Kidney (tissue), 14 donors: ENCODE measurements around the gene NLGN1. TPM values are rescaled to one million over a fixed set of nuclear protein-coding genes. Genes with fewer than 3 reads are reported as not detected.

ENCODE experiments used
- DNase-seq, 5 donors: peaks; one replicate each; pipeline ENCODE4 v3.0.0-alpha.2; 2013 to 2020
- FAIRE-seq: peaks from 2 replicates; lab custom pipeline; 2012; peaks lifted over from hg19 to GRCh38; lab: Jason Lieb, UNC
- H3K27ac ChIP-seq, 2 donors: one replicate each; pipeline ENCODE4 v1.7.0; 2013; ENCODE audit warnings: low read depth in 2 of 2, low read length in 2 of 2, inconsistent platforms in 1 of 2
- H3K27me3 ChIP-seq: one replicate; pipeline ENCODE4 v1.7.1; 2013; ENCODE audit warnings: low read length, inconsistent platforms; ENCODE audit not compliant: control insufficient read depth, insufficient read depth
- H3K36me3 ChIP-seq, 3 donors: one replicate each; pipeline versions ENCODE4 v1.7.0 to v1.7.1; 2013; ENCODE audit warnings: low read length in 3 of 3, control low read depth in 1 of 3, inconsistent platforms in 1 of 3; ENCODE audit not compliant: insufficient read depth in 3 of 3, control insufficient read depth in 2 of 3
- H3K4me1 ChIP-seq, 3 donors: one replicate each; pipeline versions ENCODE4 v1.7.0 to v1.7.1; 2013; ENCODE audit warnings: low read length in 3 of 3, inconsistent platforms in 1 of 3, low read depth in 1 of 3; ENCODE audit not compliant: control insufficient read depth in 2 of 3, insufficient read depth in 2 of 3
- H3K4me3 ChIP-seq, 3 donors: one replicate each; pipeline versions ENCODE4 v1.7.0 to v1.8.1; 2013; ENCODE audit warnings: low read length in 3 of 3, control low read depth in 1 of 3, inconsistent platforms in 1 of 3
- H3K9ac ChIP-seq, 3 donors: one replicate each; pipeline versions ENCODE4 v1.7.0 to v1.7.1; 2013; ENCODE audit warnings: low read length in 3 of 3, control low read depth in 1 of 3, inconsistent platforms in 1 of 3
- H3K9me3 ChIP-seq, 3 donors: one replicate each; pipeline versions ENCODE4 v1.7.0 to v1.7.1; 2013; ENCODE audit warnings: low read length in 3 of 3, control low read depth in 1 of 3, inconsistent platforms in 1 of 3; ENCODE audit not compliant: control insufficient read depth in 2 of 3, insufficient read depth in 1 of 3
- CTCF ChIP-seq: IDR thresholded peaks from 3 replicates; pipeline ENCODE4 v1.5.1; 2012; ENCODE audit warnings: mild to moderate bottlenecking, moderate library complexity, borderline replicate concordance; ENCODE audit not compliant: insufficient read depth; ENCODE audit errors: extremely low read depth
- intact Hi-C: fragments of 100-400 bp; cut with DNase I; formaldehyde crosslinking; loops from one replicate; pipeline ENCODE4 v1.11.1; 2022
- polyA plus RNA-seq: library from polyadenylated mRNA; stranded (reverse); fragments of 350-450 nt; fragmentation: Illumina TruSeq; extraction: RNeasy Lipid Tissue Mini Kit (QIAGEN cat#74804); gene quantifications from one replicate; pipeline ENCODE4 v1.2.3, GENCODE V29; 2014; ENCODE audit warnings: low read depth, low replicate concordance; ENCODE audit not compliant: insufficient read depth
- total RNA-seq: library from RNA; stranded (reverse); fragmentation: NEBNext Ultra II Directional; extraction: Animal tissue kit (Norgen Biotek cat#: 25700); gene quantifications from one replicate; pipeline ENCODE4 v1.2.1, GENCODE V29; 2021
- donor health status: control.
- donor health status: control.
- donor health status: control.
- donor health status: control.
- donor health status: control.
- donor health status: DM: yes; HTN: yes; CAD: no.
- donor health status: Normal renal cell carcinoma (clear cell type).

The NLGN1 gene
- total and polyA plus RNA-seq, 2 donors from 2014 or later, result 0.49 to 19.4 TPM

DNA sequence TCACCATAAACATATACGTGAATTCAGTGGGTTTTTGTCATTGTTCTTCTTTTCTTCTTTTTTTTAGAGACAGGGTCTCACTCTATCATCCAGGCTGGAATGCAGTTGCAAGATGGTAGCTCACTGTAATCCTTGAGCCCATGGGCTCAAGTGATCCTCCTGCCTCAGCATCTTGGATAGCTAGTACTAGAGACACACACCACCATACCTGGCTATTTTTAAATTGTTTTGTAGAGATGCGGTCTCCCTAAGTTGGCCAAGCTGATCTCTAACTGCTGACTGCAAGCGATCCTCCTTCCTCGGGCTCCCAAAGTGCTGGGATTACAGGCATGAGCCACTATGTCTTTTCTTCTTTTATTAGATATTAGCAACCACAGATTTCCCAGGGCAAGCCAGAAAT is 220.6 kb downstream of the NLGN1 start:
- no peak for FAIRE-seq
- H3K4me1 ChIP-seq, result no peaks in the 10 kb centered on the region
- no peaks in the 10 kb centered on the region for H3K36me3 ChIP-seq
- no peak for DNase-seq
- H3K4me3 ChIP-seq, result no peak overlapping the region
- no peak overlapping the region for H3K9ac ChIP-seq
- no peak for TF ChIP-seq CTCF
- no peak overlapping the region for H3K27ac ChIP-seq
- intact Hi-C loops, result no loop called here
- H3K27me3 ChIP-seq, result no peaks in the 10 kb centered on the region
- no peaks in the 10 kb centered on the region for H3K9me3 ChIP-seq

DNA sequence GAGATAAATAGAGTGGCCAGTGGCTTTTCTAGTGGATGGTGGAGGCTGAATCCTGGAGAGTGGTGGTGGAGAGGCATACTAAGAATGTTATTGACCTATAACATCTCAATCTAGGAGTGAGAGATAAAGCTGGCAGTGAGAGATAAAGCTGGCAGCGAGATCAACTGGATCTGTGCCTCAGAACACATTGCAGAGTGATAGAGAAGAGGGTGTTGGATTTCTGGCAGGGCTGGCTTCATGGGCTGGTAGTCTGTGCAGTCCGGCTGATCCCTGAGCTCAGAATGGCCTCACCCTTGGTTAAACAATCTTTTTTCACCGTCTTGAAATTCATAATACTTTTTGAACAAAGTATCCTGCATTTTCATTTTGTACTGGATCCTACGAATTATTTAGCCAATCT is 221.2 kb downstream of the NLGN1 start:
- no peaks in the 10 kb centered on the region for H3K27me3 ChIP-seq
- no peak for DNase-seq
- H3K27ac ChIP-seq, result no peak overlapping the region
- H3K4me3 ChIP-seq, result no peak overlapping the region
- no peaks in the 10 kb centered on the region for H3K36me3 ChIP-seq
- no peak for TF ChIP-seq CTCF
- H3K9me3 ChIP-seq, result no peaks in the 10 kb centered on the region
- H3K4me1 ChIP-seq, result no peaks in the 10 kb centered on the region
- no peak for FAIRE-seq
- intact Hi-C loops, result no loop called here
- H3K9ac ChIP-seq, result no peak overlapping the region

DNA sequence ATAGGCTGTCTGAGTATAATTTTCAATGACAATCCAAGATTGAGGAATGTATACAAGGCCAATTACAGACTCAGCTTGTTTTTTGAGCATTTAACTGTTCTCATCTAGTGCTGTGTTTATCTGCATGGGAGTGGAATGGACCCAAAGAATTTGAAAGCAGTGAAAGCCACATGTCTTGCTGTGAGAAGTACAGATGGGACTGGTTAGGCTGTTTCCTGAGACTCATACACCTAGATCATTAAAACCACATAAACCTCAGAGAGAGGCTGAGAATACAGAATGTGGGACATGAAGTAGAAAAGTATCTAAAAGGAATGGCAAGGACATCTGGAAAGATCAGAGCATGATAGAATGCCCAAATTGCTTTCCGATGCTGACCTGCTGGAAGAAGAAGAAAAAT is 224.6 kb downstream of the NLGN1 start:
- DNase-seq, result no peak
- TF ChIP-seq CTCF, result no peak
- H3K9ac ChIP-seq, result no peak overlapping the region
- H3K27me3 ChIP-seq, result no peaks in the 10 kb centered on the region
- H3K4me1 ChIP-seq, result no peaks in the 10 kb centered on the region
- no peak overlapping the region for H3K27ac ChIP-seq
- no peaks in the 10 kb centered on the region for H3K9me3 ChIP-seq
- H3K36me3 ChIP-seq, result no peaks in the 10 kb centered on the region
- H3K4me3 ChIP-seq, result no peak overlapping the region
- no peak for FAIRE-seq
- intact Hi-C loops, result no loop called here

- Histone ChIP-seq H3K27ac (no peak overlapping the region), H3K9me3 (no peaks in the 10 kb centered on the region), H3K9ac (no peak overlapping the region), H3K4me1 (no peaks in the 10 kb centered on the region), H3K36me3 (no peaks in the 10 kb centered on the region), H3K27me3 (no peaks in the 10 kb centered on the region), H3K4me3 (no peak overlapping the region)
- TF ChIP-seq CTCF, result no peak
- intact Hi-C loops, result no loop called here
- DNase-seq (peak in 2 of 5 donors; percentile 13 to 21), FAIRE-seq (no peak)
These were observed 226.5 kb downstream of the NLGN1 start for GRCh38 chr3:173624086-173624485.
